KBM-7 (cell line): ENCODE measurements around the gene USP2.

Experiments
- DNase-seq: peaks from one replicate; pipeline ENCODE4 v3.0.0-alpha.2; 2015
- in situ Hi-C: fragments of 300-500 bp; cut with MboI; formaldehyde crosslinking; loops from 2 replicates; pipeline ENCODE4 v1.14.3; 2020; ENCODE audit warnings: low sequenced_read_pairs, low pct_unique_long_range_greater_than_20kb, mixed read lengths

Gene USP2, protein sequence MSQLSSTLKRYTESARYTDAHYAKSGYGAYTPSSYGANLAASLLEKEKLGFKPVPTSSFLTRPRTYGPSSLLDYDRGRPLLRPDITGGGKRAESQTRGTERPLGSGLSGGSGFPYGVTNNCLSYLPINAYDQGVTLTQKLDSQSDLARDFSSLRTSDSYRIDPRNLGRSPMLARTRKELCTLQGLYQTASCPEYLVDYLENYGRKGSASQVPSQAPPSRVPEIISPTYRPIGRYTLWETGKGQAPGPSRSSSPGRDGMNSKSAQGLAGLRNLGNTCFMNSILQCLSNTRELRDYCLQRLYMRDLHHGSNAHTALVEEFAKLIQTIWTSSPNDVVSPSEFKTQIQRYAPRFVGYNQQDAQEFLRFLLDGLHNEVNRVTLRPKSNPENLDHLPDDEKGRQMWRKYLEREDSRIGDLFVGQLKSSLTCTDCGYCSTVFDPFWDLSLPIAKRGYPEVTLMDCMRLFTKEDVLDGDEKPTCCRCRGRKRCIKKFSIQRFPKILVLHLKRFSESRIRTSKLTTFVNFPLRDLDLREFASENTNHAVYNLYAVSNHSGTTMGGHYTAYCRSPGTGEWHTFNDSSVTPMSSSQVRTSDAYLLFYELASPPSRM

DNA sequence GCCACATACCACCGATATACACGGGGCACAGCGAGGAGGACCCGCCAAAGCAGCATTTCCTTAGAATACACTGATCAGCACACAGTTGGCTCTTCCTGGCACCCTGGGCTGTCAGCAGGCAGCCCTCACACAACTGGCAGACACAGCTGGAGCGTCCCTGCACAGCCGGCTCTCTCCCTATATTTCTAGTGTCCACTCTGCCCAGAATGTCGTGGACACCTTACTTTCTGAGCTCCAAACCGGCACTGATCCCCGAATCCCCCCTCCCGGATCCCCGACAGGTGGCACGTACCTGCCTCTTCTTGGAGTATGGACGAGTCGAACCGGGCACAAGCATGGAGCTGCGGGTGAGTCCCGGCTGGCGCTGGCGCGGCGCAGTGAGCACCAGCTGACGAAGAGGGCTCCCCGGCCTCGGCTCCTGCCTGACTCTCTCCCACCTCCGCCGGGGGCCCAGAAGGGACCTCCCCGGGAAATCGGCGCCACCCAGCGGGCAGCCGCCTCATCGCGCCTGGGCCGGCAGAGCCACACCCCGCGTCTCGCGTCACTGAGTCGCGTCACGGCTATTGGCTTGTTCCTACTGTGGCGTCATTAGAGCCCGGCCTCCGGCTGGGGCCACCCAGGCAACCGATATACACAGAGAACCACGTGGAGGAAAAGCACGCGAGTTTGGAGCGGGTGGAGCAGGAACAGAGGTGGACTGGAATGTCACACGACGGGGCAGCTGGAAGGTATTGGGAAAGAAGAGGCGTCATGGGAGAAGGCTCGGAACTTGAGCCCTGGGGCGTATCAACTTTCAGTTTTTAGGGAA, at the start of gene USP2:
Gene USP2 (minus strand): TSS at position 510 of the 808 bp plus-strand sequence. CDS start 8,210 bp downstream, outside the sequence.
- DNase-seq = peak; percentile 99
- in situ Hi-C loops = no loop called here

DNA sequence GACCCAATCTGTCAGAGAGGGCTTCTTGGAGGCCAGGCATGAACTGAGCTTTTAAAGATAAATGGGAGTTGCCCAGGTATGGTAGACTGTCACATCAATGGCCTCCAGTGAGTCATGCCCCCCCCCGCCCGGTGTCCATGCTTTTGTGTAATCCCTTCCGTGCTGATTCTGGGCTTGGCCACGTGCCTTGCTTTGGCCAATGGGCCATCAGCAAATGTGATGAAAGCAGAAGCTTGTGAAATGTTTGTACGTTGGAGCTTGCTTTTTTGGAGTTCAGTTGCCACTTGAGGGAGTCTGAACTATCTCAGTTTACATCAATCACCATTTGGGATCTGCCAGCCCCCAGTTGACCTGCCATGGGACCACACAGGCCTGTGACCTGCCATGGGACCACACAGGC, 45.8 kb upstream of the USP2 start:
- DNase-seq = no peak
- in situ Hi-C loops = no loop called here

DNA sequence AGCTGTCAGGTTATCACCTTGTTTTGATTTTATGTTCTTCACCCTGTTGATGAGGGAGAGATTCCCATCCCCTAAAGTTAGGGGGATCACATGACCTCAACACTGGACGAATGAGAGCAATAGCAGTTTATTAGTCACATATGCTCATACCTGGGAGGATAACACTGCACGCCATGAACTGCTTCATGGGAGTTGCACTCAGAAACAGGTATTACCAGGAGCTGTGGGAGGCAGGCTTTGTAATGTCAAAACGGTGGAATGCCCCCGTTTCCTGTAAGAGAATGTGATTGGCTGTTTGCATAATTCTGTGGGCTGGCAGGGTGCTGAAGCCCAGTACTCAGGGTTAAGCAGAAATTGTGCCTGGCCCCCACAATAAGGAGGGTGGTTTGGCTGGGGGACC, 44.7 kb upstream of the USP2 start:
- no peak for DNase-seq
- in situ Hi-C loops = no loop called here

DNA sequence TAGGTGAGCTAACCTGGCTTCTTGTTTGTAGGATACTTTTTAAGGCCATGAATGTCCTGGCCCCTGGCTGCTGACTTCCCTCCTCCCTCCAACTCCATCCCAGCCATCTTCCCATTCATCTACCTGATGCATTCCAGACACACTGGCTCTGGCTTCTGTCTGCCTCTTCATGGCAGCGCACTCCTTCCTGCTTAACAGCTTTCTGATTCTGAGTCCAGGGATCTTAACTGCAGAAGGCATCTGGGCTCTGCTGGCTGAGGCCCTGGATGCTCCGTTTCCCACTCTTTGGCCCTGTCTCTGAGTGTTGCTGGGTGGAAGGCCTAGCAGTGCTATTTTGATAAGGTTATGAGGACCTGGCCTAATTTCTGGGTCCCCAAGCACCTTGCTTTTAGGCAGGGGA, 43.3 kb upstream of the USP2 start:
- in situ Hi-C loops = no loop called here

DNA sequence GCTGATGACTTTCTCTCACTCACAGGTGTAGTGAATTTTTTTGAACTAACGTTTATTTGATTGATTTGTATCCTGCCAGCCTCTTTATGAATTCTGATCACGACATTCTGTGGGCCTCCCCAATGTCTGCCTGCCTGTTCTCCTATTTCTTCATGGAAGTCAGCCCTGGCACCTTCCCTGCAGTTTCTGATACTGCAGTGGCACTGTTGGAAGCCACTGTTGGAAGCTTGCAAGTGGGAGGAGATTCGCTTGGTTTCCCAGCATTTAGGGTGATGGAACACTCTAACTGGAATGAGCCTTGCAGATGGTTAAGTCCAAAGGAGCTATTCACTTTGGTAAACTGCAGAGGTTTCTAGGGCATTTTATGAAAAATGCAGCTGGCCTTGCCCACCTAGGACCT, 42.8 kb upstream of the USP2 start:
- in situ Hi-C loops = no loop called here
- no peak for DNase-seq

More for the DNA sequence above, 43.3 kb upstream of the USP2 start:
- no peak for DNase-seq

DNA sequence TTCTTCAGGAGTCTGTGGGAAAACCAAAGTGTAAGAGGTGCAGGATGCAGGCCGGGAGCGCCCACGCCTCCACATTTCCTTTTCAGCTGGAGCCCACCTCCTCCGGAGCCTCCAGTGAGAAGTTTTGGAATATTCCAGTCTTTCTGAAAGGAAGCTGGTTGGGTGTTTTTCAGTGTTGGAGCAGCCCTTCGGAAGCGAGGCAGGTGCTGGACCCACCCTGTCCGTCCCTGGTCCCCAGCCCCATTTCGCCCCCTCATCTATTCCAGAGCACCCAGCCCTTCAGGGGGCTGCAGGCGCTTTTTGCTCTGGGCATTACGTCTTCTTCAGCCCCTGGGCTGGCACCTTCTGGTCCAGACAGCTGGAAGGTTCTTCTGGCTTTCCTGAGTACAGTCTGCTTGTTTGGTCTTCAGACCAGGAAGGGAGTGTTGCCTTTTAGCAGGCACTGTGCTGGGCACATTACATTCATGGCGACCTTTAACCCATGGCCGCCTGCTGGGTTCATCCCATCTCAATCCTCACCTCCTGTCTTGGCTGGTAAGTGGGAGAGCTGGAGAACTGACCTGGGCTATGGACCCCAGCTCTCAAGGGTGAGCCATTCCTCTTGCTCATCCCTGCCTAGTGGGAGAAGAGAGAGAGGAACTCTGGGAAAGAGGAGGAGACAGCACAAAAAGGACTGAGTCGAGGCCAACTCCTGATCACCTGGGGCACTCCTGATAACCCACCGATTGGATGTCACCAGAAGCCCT, 42.2 kb upstream of the USP2 start:
- no peak for DNase-seq
- in situ Hi-C loops = no loop called here

DNA sequence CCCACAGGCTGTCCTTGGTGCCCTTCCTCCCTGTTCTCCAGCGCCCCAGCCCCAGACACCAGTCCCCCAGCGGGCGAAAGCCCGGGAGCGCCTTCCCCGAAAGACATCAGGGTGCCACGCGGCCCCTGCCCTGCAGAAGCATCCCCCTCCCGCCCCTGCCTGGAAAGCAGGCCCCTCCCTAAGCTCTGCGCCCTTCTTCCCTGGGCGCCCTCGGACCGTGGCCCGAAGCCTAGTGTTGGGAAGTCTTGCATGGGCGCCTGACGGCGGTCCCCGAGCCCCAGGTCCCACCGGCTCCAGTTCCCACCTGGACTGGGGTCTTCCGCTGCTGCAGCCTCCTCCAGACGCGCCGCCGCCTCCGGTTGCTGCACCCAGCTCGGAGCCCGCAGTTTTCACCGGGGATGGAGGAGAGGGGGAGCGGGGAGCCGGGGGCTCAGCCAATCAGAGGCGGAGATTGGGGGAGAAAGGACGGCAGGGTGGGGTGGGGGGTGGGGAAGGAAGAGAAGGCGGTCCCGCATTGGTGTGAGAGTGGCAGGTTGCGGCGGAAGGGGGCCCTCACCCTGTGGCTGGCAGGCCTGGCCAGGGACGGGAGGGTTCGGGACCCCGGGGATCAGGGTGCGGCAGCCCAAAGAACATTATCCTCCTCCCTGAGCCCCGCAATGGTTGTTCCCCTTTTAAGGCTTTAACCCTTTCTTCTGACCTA, 41.5 kb upstream of the USP2 start, which contains the start of gene THY1:
Gene THY1 (minus strand): TSS at position 364 of the 700 bp plus-strand sequence. CDS start 2,267 bp downstream, outside the sequence.
- in situ Hi-C loops = no loop called here
- DNase-seq = no peak

DNA sequence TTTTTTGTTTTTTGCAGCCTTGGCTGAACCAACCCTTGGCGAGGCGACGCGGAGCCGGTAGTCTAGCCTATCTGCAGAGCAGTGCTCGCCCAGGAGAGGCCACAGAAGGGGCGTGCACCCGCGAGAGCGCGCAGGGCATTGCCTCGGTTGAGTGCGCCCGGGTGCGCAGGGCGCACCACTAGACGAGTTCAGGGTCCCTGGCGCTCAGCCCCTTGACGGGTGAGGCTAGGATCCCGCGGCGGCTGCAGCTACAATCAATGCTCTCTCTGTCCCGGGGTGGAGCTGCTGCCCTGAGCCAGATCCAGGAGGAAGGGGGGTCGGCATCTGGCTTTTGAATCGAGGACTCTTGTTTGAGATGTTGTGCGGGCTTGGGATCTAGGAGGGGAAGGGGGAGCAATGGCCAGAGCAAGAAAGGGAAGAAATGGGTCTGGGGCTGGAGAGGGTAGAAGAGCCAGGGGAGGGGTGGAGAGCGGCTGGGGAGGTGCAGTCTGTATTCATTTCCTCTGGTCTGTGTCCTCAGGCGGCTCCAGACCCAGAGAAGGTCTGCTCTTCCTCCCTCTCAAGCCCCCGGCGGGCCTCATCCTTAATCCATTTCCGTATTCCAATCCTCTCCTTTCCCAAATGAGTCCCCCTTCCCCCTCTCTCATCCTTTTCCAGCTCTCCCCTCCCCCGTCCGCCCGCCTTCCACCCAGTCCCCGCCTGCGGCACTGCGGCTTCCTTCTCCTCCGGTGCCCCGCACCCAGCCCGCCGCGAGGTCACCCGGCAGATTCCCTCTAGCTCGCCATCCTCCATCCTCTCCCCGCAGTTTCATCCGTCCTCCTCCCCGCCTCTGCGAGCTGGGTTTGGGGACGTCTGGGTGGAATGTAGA, 40.7 kb upstream of the USP2 start:
- peak; percentile 9 for DNase-seq
- in situ Hi-C loops = no loop called here

DNA sequence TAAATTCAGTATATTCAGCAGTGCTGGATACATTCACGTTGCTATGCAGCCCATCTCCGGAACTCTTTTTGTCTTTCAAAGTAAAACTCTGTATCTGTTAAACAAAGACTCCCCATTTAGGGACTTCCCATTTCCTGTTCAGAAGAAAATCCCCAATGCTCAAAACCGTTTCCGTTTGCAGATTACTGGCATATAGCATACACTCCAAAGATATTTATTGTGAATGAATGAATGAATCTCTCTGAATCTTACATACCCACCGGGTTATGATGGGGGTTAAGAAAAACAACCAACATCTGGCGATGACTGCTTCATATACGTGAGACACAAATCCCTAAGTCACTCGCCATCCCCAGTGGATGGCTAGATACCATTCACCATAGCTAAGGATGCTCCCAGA, 39.9 kb upstream of the USP2 start:
- in situ Hi-C loops = no loop called here
- no peak for DNase-seq

DNA sequence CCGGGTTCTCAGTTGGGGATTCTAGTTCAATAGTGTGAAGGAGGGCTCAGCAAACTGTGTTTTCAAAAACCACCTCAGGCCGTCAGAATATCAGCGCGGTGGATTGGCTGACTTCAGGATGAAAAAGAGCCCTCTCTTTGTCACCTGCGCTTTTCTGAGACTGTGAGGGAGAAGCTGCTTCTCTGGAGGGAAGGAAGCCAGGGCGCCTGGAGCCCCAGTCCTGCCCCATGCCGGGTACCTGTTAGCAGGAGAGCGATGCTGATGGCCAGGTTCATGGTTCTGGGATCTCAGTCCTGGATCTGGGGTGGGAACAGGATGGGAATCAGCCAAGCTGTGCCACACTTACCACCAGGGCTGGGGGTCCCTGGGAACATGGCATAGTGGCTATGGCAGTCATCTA, 39.1 kb upstream of the USP2 start:
- DNase-seq = no peak
- in situ Hi-C loops = no loop called here

DNA sequence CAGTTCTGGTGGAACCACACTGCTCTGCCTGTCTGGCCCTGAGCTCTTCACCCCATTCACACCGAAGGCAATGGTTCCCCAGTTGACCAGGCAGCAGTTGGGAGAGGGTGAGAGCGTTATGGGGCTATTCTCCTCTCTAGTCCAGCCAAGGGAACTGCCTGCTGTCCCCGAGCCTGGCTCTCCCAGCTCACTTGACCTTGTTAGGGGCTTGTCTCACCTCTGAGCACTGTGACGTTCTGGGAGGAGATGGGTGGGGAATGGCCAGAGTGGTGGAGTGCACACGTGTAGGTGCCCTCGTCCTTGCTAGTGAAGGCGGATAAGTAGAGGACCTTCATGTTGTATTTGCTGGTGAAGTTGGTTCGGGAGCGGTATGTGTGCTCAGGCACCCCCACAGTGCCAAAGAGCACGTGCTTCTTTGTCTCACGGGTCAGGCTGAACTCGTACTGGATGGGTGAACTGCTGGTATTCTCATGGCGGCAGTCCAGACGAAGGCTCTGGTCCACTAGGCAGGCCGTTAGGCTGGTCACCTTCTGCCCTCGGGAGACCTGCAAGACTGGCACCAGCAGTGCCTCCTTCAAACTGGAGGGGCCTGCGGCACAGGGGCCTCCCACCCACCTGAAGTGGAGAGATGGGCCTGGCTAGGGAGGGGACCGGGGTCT, 38.5 kb upstream of the USP2 start:
- DNase-seq = no peak
- in situ Hi-C loops = no loop called here

DNA sequence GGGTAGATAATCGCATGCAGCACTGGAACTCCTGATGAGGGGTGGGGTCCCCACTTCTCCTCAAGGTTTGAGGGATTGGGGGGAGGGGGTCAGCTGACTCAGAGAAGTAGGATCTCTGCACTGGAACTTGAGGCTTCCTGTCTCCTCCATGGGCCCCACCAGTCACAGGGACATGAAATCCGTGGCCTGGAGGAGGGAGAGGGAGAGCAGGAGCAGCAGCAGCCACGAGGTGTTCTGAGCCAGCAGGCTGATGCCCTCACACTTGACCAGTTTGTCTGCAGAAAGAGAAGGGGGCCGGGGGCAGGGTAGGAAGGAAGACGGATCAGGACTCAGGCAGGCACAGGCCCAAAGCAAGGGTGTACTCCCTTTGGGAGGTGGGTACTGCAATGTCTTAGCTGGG, 37.8 kb upstream of the USP2 start:
- DNase-seq = no peak
- in situ Hi-C loops = no loop called here

DNA sequence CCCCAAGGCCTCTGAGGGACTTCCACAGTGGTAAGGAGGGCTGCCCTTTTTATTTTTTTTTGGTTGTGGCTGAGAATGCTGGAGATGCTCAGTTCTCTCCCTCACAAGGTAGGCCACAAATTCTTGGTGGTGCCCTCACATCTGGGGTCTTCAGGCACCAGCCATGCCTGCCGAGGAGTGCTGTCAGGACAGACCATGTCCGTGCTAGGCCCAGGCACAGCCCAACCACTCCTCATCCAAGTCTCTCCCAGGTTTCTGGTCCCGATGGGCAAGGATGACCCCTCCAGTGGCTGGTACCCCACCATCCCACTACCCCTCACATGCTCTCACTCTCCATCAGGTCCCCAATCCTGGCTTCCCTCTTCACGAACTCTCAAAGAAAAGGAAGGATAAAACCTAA, 37.3 kb upstream of the USP2 start:
- in situ Hi-C loops = no loop called here
- DNase-seq = no peak

DNA sequence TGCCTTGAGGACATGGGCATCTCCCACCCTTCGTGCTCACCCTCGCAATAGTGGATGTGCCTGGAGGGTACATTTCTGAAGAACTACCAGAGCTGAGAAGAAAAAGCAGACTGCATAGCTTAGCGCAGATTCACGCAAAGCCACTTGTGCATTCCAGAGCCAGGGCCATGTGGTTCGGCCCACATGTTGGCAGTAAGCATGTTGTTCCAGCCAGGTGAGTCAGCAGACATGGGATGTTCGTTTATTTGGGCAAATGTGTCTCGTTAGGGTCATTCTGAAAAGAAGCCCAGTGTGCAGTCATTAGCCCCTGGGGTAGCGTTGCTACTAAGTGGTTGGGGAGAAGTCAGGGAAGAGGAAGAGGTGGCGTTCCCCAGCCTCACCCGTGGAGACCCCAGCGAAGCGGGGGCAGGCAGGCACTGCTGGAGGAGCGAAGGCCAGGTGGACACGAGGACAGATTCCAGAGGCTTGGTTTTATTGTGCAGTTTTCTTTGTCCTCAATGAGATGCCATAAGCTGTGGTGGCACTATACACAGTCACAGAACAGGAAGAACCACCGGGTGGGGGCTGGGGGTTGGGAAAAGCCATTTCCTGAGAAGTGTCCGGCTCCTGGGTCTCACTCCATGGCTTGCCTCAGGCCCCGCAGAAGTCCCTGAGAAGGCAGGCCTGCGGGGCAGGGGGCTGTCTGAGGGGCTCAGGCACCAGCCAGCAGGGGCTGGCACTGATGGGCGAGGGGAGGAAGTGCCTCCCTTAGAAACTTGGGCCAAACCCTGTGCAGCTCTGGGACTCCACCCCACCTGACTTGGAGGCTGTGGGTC, 36.4 kb upstream of the USP2 start:
- no peak for DNase-seq
- in situ Hi-C loops = no loop called here

DNA sequence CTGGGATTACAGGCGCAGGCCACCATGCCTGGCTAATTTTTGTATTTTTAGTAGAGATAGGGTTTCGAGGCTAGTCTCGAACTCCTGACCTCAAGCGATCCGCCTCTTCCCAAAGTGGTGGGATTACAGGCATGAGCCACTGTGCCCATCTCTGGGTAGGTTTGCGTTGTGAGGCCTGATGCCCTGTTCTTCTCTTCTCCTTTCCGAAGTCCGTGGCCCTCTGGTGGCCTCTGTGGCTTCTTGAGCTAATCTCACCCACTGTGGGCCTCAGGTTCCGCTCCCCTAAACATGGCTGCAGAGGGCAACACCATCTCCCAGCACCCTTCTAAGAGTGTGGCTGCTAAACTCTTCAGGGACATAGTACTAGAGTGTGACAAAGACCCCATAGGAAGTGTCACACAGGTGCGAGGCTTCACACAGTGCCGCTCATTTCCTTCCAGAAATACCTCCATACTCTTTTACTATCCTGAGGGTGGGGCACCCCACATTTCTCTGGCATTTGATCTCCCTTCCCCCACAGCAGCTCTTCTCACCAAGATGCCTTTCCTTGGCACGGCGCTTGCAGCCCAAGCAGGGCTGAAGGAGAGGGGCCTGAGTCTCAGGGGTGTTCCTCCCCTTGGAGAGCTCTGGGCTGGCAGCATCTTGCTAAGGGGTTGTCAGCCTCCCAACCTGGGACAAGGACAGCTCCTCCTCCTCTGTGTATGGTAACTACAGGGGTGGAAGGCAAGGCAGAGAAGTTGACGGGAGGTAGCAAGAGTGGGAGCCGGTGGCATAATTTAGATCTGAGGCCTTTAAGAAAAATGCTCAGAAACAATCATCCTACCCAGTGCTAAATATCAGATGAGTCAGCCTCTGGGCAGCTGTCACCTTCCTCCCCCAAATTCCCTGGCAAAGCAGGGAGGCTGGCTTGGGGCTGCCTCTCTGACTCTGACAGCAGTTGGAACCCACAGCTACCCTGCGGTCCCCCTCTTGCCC, 35.4 kb upstream of the USP2 start:
- DNase-seq = no peak
- in situ Hi-C loops = no loop called here

DNA sequence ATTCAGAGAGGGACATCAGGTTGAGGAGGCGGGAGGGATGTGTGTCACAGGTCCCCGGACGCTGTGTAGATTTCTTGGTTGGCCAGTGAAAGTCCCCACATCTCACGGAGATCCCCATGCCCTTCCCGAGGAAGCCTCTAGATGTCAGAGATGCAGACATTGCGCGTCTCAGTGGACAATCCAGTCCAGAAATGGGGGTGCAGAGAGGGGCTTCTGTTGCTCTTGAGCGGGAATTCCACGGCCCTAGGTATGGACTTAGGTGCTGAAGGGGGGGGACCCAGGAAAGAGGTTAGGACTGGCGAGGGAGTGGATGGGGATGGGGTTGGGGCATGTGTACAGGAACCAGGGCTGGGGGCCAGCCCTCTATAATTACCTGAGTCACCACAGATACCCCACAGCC, 34.5 kb upstream of the USP2 start:
- in situ Hi-C loops = no loop called here

More for the DNA sequence above, 34.5 kb upstream of the USP2 start:
- DNase-seq = no peak
